ENCODE results near the gene HNF1B.

- TF ChIP-seq CTCF (IDR thresholded peaks at IDR 0.05; ENCODE audit: low read length) (no peak), EZH2 (IDR thresholded peaks at IDR 0.05; ENCODE audit: borderline replicate concordance, low read length) (no peak)
Observed at GRCh38 chr17:37643869-37644268, 101.0 kb downstream of the HNF1B start.
